Activated CD4-positive, alpha-beta T cell treated with anti-CD3 and anti-CD28 coated beads for 24 hours (primary cell): Measurements from ENCODE around the gene TEFM.
"Not testable (repeated sequence)": the region's sequence is repeated elsewhere in the genome, so short reads cannot be mapped to it uniquely, and the experiment has no call there.

Source experiments
- DNase-seq, 2 donors: peaks; one replicate each; pipeline ENCODE4 v3.0.0-alpha.2; 2020; ENCODE audit warnings: low read depth in 2 of 2

Gene TEFM

DNA sequence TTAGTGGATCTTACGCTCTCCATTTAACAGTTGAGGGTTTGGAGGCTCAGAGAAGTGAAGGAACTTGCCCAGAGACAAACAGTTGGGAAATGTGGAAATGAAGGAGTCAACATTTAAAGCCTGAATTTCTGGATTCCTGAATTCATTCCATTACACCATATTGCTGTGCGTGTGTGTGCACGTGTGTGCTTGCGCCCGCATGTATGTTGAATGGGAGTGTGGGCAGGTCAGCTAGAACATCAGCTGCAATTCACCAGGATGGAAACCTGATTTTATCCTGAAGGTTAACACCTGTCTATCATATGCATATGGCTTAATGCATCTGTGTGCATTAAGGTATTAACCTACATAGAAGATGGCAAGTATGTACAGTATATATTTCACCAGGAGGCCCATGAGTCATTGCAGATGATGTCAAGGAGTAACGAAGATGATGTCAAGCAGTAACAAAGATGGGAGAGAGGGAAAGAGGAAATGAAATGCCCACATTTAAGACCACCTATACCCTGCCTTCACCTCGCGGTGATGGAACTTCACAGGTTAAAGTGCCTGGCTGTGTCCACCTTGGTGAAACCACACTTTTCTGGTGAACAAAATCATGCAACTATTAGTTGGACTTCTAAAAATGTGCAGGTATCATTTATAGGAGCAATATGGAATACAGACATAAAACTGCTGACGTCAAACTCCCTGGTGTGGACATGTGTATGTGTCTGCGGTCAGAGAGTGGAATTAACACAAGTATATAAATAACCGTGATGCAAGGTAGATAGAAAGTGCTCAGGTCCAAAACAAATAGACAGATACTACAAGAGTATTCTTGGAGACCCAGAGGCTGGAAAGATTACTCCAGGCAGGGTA, 14.9 kb upstream of the TEFM start:
- DNase-seq, result no peak

DNA sequence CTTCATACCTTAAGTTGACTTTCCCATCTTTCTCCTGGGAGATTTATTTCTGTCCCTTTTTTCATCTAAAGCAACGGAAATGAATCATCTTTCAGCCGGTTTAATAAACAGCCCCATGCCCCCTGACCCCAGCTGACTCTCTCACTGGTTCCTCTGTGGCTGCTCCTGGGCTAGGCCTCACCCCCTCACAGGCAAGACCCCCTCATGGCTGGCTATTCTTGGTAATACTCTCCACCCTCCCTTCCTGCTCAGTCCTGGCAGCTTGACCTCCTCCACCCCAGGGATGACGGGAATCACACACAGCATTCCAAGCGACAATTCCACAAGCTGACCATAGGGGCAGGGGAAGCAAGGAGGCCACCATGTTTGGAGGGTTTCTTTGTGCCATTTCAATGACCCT, 14.2 kb upstream of the TEFM start:
- no peak for DNase-seq

DNA sequence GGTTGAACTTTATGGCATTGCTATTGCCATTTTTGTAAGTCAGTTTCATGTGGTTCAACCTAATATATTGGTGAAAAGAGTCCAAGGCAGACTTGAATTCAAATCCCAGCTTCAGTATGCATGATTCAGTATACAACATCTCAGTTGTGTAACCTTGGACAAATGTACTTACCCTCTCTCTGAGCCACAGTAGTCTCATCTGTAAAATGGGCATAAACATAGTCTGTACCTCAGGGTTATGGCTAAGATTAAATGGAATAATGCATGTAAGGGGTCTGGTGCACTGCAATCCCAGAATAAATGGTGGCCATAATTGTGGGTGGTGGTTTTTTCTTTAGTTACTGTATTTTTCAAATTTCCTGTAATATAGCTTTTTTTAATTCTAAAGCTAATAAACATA, 11.0 kb upstream of the TEFM start:
- DNase-seq, result no peak

DNA sequence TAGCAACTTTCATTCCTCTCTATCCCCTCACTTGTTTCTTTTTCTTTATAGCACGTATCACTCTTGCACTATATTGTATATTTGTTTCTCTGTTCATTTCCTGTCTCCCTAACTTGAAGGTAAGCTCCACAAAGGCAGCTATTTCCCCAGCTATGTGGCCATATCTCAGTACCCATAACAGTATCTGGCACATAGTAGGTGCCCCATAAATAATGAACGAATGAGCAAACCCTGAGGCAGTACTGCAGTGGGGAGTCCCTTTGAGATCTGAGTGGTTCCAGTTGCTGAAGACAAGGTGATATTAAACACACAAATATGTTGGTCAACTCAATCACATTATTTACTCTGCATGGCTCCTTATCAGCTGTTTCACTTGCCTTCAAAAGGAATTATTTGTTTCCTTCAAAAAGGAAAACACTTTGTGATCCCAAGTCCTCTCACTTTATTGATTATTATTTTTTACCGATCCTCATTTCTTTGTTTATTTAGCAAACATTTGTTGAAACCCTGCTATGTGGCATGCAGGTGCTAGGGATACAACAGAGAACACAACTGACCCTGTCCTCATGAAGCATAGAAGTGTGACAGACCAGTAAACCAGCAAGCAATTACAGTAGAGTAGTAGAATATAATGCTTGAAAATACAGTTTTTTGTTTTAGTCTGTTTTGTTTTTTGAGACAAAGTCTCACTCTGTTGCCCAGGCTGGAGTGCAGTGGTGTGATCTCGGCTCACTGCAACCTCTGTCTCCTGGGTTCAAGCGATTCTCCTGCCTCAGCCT, 10.0 kb upstream of the TEFM start:
- DNase-seq, result no peak

DNA sequence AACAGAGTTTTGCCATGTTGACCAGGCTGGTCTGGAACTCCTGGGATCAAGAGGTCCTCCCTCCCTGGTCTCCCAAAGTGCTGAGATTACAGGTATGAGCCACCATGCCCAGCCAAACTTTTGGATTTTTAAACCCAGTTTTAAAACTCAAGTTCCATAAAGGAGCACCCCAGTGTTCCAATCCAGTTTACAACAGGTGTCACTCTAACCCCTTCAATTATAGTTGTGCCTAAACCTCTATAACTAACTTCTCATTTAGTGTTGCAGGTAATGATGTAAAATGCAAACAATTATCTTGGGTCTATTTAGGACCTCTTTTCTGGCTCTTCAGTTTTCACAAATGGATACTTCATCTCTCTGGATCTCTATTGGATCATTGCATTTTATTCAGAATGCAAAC, 7.9 kb upstream of the TEFM start:
- DNase-seq, result no peak

DNA sequence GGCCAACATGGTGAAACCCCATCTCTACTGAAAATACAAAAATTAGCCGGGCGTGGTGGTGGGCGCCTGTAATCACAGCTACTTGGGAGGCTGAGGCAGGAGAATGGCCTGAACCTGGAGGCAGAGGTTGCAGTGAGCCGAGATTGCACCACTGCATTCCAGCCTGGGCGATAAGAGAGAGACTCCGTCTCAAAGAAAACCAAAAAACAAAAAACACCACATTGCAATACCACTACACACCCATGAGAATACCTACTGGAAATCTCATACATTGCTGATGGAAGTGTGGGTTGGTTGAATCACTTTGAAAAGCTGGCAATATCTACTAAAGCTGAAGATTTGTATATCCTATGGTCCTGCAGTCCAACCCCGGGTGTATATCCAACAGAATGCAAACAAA, 4.1 kb upstream of the TEFM start:
- not testable (repeated sequence) for DNase-seq

DNA sequence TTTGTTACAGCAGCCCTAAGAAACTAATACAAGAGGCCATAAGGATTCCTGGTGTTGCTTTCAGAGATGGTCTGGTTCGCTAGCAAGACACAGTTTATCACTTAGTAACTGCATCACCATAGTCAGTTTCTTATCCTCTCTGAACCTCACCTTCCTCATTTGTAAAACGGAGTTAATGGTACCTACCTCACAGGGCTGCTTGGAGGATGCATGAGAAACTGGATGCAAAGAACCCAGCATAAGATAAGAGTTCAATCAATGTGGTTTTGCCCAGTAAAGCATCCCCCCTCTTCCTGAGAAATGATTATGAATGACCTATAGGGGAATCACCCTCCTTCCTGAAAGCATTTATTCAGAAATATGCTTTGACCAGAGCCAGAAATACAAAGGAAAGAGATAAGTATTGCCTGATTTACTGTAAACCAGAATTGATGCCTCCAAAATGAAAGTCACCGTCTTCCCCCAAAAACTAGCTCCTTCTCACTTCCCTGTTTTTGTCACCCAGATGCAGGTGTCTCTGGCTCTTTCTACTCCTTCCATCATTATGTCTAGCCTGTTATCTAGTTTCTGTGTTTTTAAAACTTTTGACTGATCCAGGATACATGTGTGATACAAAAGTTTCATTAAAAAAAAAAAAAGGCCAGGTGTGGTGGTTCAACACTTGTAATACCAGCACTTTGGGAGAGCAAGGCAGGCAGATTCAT, 2.8 kb upstream of the TEFM start:
- DNase-seq, result no peak

DNA sequence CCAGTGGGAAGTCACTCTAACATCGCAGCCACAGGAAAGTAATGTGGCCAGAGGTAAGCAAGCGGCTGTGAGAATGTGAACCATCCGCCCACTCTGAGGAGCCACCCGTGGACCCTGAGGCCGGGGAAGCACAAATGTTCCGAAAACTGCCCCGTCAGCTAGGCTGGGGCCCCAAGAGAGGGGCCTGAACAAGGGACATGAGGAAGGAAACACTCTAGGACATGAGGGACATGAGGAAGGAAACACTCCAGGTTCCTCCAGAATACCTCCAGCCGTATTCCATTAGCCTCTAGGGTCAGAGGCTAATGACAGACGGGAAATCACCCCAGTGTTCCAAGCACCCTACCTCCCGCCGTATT, 317 bp downstream of the TEFM start:
- no peak for DNase-seq

DNA sequence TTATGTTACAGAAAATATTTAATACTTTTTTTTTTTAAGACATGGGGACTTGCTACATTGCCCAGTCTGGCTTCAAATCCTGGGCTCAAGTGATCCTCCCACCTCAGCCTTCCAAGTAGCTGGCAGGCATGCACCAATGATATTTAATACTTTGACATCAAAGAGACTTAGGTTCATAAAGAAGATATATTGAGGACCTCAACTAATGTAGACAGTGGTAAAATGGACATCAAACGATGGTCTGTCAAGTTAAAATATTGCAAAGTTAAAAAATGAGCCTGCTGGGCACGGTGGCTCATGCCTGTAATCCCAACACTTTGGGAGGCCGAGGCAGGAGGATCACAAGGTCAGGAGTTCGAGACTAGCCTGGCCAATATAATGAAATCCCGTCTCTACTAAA, 8.7 kb downstream of the TEFM start:
- no peak for DNase-seq

DNA sequence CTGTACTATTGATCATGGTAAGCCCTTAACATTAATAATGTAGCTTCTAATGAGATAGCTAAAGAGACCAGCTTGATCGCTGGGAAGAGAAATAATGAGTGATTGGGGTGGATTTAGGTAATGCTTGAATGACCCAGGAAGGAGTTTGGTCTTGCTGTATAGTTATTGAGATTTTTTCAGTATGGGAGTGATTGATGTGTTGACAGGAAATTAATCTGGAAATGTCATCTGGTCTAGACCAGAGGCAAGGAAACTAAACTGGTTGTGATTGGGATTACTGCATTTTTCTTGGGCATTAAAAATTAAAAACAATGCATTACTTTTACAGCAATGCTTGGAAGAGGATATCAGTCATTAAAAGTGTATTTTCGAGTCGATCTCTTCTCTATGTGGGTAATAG, 11.8 kb downstream of the TEFM start:
- no peak for DNase-seq

DNA sequence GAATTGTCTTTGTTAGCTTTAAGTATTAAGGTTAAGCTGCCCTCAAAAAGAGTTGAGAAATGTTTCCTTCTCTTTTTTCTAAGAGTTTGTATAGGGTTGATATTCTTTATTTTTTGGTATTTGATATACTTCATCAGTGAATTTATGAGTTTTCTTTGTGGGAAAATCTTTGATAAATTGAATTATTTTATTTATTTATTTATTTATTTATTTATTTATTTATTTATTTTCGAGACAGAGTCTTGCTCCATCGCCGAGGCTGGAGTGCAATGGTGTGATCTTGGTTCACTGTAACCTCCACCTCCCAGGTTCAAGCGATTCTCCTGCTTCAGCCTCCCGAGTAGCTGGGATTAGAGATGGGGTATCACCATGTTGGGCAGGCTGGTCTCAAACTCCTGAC, 19.9 kb downstream of the TEFM start:
- no peak for DNase-seq

DNA sequence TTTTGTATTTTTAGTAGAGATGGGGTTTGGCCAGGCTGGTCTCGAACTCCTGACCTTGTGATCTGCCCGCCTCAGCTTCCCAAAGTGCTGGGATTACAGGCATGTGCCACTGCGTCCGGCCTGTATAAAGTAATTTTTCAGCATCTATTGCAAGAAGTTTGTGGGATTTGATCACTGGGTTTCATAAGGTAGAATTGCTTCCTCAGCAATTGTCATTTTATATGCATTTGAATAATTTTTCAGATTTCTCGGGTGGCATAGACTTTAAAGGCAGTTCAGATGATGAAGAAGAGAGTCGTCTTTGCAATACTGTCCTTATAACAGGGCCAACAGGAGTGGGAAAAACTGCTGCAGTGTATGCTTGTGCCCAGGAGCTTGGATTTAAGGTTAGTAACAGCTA, 37.0 kb downstream of the TEFM start:
- DNase-seq, result no peak

DNA sequence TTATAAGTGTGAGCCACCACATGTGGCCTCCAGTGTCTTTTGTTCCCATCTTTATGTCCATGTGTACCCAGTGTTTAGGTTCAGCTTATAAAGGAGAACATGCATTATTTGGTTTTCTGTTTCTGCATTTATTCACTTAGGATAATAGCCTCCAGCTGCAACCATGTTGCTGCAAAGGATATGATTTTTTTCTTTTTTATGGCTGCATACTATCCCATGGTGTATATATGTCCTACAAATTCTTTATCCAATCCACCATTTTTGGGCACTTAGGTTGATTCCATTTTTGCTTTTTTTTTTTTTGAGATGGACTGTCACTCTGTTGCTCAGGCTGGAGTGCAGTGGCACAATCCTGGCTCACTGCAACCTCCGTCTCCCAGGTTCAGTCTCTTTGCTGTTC, 41.4 kb downstream of the TEFM start:
- no peak for DNase-seq

DNA sequence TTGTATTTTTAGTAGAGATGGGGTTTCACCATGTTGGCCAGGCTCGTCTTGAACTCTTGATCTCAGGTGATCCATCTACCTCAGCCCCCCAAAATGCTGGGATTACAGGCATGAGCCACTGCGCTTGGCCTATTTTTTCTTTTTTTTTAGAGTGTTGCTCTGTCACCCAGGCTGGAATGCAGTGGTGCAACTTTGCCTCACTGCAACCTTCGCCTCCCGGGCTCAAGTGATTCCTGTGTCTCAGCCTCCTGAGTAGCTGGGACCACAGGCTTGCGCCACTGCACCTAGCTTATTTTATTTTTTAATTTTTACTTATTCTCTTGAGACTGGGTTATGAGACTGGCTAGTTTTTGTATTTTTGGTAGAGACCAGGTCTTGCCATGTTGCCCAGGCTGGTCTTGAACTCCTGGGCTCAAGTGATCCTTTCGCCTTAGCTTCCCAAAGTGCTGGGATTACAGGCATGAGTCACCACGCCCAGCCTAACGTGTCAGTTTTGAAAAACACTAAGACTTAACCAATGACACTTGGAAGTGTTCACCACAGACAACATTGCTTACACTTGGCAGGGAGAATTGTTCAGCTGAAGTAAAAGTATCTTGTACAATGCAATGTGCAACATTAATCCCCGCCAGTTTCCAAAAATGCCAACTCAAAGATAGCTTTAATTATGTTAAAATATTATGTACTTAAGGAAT, 47.3 kb downstream of the TEFM start:
- DNase-seq, result no peak

DNA sequence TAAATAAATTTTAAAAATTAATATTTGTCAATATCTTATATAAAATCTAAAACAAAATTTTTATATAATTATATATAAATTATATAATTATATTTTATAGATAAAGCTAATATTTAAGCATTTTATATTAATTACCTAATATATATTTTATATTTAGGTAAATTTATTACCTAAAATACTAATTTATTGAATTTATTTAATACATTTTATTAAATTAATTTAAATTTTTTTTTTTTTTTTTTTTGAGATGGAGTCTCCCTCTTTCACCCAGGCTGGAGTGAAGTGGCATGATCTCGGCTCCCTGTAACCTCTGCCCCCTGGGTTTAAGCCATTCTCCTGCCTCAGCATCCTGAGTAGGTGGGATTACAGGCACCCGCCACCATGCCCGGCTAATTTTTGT, 51.9 kb downstream of the TEFM start:
- no peak for DNase-seq
